ENCODE results near the gene FHIP1A. TPM values are rescaled to one million over a fixed set of nuclear protein-coding genes. Genes with fewer than 3 reads are reported as not detected.
"Not testable (repeated sequence)": the region's sequence is repeated elsewhere in the genome, so short reads cannot be mapped to it uniquely, and the experiment has no call there.

The FHIP1A gene
- total RNA-seq, 1 experiment from 2014 or later: 14.8 TPM

DNA sequence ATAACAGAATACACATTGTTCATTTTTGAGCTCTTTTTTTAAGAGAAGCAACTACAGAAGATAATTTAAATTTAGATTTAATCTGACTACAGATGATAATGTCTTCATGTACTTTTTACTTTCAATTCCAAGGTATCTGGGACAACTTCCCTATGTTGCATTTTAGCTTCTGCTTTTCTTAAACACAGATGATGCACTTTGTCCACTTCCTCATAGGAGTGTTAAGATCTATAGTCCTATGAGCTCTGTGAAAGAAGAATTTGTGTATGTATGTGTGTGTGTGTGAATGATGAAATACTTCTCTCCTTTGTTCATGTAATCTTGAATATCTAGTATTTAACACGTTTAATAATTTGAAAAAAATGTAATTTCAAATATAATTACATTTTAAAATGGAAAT, 5.3 kb upstream of the FHIP1A start:
- ChIA-PET POLR2A (no interaction called here), CTCF (interaction anchor here (0.7 kb wide), 1 partner anchor 201 kb away, joined by 4 read pairs; no protein-coding TSS in a partner anchor)
- H3K4me1 Mint-ChIP-seq (ENCODE audit: insufficient read depth, unreplicated experiment): no peaks in the 10 kb centered on the region
- no peaks in the 10 kb centered on the region for H3K36me3 Mint-ChIP-seq (ENCODE audit: insufficient read depth, unreplicated experiment)
- no peak overlapping the region for H3K4me3 Mint-ChIP-seq (ENCODE audit: unreplicated experiment)
- H3K27me3 Mint-ChIP-seq (ENCODE audit: insufficient read depth, unreplicated experiment): no peaks in the 10 kb centered on the region
- no TSS peak for BruUV-seq (replicated peaks)
- H3K27ac Mint-ChIP-seq (ENCODE audit: low read depth, unreplicated experiment): no peak overlapping the region
- no peak for DNase-seq (ENCODE audit: unreplicated experiment)
- H3K9me3 Mint-ChIP-seq (ENCODE audit: unreplicated experiment): no peaks in the 10 kb centered on the region
- no peak for TF ChIP-seq CTCF (IDR thresholded peaks at IDR 0.05; ENCODE audit: unreplicated experiment)
- intact Hi-C loops (cut with micrococcal nuclease): no loop called here

DNA sequence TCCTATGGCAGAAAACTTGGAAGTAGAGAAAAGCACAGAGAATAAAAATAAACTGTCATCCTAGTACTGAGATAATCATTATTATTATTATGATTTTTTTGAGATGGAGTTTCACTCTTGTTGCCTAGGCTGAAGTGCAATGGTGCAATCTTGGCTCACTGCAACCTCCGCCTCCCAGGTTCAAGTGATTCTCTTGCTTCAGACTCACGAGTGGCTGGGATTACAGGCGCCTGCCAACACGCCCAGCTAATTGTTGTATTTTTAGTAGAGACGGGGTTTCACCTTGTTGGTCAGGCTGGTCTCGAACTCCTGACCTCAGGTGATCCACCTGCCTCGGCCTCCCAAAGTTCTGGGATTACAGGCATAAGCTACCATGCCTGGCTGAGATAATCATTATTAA, 4.2 kb upstream of the FHIP1A start:
- BruUV-seq (replicated peaks); H3K36me3 Mint-ChIP-seq (ENCODE audit: insufficient read depth, unreplicated experiment); H3K4me1 Mint-ChIP-seq (ENCODE audit: insufficient read depth, unreplicated experiment); DNase-seq (ENCODE audit: unreplicated experiment); intact Hi-C loops (cut with micrococcal nuclease); H3K4me3 Mint-ChIP-seq (ENCODE audit: unreplicated experiment); H3K27me3 Mint-ChIP-seq (ENCODE audit: insufficient read depth, unreplicated experiment); H3K27ac Mint-ChIP-seq (ENCODE audit: low read depth, unreplicated experiment); H3K9me3 Mint-ChIP-seq (ENCODE audit: unreplicated experiment): not testable (repeated sequence)
- POLR2A ChIA-PET: interaction anchor here (0.7 kb wide), 1 partner anchor 351 kb away, joined by 3 read pairs; no protein-coding TSS in a partner anchor
- CTCF ChIA-PET: interaction anchor here (0.6 to 1.1 kb wide), 2 partner anchors 20 to 125 kb away, joined by 3 read pairs; no protein-coding TSS in a partner anchor

- Mint-ChIP-seq H3K4me3 (ENCODE audit: unreplicated experiment) (peak overlapping the region; percentile 90), H3K9me3 (ENCODE audit: unreplicated experiment) (no peaks in the 10 kb centered on the region), H3K27ac (ENCODE audit: low read depth, unreplicated experiment) (no peak overlapping the region), H3K4me1 (ENCODE audit: insufficient read depth, unreplicated experiment) (peaks cover 16% of the 10 kb centered on the region), H3K36me3 (ENCODE audit: insufficient read depth, unreplicated experiment) (no peaks in the 10 kb centered on the region), H3K27me3 (ENCODE audit: insufficient read depth, unreplicated experiment) (no peaks in the 10 kb centered on the region)
- DNase-seq (ENCODE audit: unreplicated experiment): no peak
- ChIA-PET POLR2A (interaction anchor here (0.8 to 1.3 kb wide), 4 partner anchors 20 to 323 kb away, joined by 3 to 5 read pairs (median 4); no protein-coding TSS in a partner anchor), CTCF (interaction anchor here (0.6 kb wide), 2 partner anchors 83 to 320 kb away, joined by 3 to 4 read pairs; no protein-coding TSS in a partner anchor)
- intact Hi-C loops (cut with micrococcal nuclease): no loop called here
- no peak for TF ChIP-seq CTCF (IDR thresholded peaks at IDR 0.05; ENCODE audit: unreplicated experiment)
- BruUV-seq (replicated peaks): no TSS peak
Measured at GRCh38 chr4:151407018-151407417, 2.0 kb upstream of the FHIP1A start.

DNA sequence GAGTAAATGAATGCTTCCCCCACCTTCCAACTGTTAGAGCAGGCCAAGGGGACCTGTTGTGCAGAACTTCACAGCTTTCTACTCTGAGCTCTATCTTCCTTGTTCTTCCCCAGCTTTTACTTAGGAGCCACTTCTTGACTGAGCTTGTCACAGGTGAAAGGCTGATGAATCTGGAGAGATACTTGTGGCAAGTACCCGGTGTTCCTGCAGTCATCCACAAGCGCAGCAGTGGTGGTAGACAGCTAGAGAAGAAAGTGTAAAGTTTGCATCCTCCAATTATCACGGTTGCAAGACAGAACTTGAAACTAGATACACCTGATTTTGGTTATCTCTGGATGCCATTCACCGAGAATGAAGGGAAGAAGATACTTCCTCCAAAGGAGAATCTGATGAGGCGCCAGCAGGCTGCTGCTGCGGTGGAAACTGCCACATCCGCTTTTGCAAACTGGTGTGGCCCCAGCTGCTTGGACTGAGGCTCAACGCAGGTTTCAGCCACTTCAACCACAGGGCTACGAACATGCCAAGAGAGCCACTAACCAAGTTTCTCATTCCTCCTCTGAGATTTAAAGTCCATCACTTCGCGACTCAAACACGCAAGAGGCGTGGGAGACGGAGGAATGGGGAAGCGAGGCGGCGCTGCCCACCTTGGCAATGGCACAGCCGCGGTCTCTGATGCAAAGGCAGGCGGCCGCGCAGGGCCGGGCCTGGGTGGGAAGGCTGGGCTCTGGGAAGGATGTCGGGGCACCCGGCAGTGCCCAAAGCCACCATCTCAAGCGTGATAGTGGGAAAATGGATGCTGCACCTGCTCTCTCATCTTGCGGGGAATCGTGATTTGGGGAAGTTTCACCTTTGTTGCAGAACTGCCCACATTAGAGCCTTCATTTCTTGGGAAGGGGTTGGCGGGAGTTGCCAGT, 1.3 kb upstream of the FHIP1A start:
- no peaks in the 10 kb centered on the region for H3K27me3 Mint-ChIP-seq (ENCODE audit: insufficient read depth, unreplicated experiment)
- POLR2A ChIA-PET: interaction anchor here (0.6 to 3.9 kb wide), 22 partner anchors 13 to 943 kb away, joined by 3 to 90 read pairs (median 5); partner anchors contain the start of gene RPS3A
- BruUV-seq (replicated peaks): no TSS peak
- CTCF ChIA-PET: interaction anchor here (0.6 to 1.6 kb wide), 5 partner anchors 54 to 319 kb away, joined by 3 to 4 read pairs (median 3); no protein-coding TSS in a partner anchor
- intact Hi-C loops (cut with micrococcal nuclease): loop anchor here (1.0 kb wide), 1 partner anchor 134 kb away; no protein-coding TSS in a partner anchor
- DNase-seq (ENCODE audit: unreplicated experiment): no peak
- peaks cover 17% of the 10 kb centered on the region for H3K4me1 Mint-ChIP-seq (ENCODE audit: insufficient read depth, unreplicated experiment)
- H3K4me3 Mint-ChIP-seq (ENCODE audit: unreplicated experiment): peak overlapping the region; percentile 90
- no peaks in the 10 kb centered on the region for H3K9me3 Mint-ChIP-seq (ENCODE audit: unreplicated experiment)
- H3K27ac Mint-ChIP-seq (ENCODE audit: low read depth, unreplicated experiment): peak overlapping the region; percentile 94
- TF ChIP-seq CTCF (IDR thresholded peaks at IDR 0.05; ENCODE audit: unreplicated experiment): no peak
- no peaks in the 10 kb centered on the region for H3K36me3 Mint-ChIP-seq (ENCODE audit: insufficient read depth, unreplicated experiment)
